ENCODE results near the gene EEA1.

Gene EEA1

GRCh38 chr12:92938018-92938417 is 8.9 kb upstream of the EEA1 start:
- DNase-seq: no peak

GRCh38 chr12:92933606-92934005 is 4.5 kb upstream of the EEA1 start:
- no peak for DNase-seq

DNA sequence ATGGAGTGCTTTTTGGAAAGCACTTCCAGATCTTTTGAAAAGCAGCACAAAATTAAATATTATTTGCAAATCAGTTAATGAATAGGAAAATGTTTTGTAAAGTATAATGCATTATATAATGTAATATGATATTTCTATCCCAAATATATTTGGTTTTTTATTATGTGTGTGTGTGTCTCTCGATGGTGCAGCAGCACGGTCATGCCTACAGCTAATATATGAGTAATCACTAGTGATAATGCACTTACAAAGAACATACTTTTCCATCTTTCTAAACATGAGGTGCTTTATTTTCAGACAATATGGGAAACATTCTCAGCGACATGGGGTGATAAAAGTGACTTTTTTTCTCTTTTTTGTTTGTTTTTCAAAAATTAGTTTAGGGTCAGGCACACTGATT is 1.3 kb upstream of the EEA1 start:
- DNase-seq: no peak

DNA sequence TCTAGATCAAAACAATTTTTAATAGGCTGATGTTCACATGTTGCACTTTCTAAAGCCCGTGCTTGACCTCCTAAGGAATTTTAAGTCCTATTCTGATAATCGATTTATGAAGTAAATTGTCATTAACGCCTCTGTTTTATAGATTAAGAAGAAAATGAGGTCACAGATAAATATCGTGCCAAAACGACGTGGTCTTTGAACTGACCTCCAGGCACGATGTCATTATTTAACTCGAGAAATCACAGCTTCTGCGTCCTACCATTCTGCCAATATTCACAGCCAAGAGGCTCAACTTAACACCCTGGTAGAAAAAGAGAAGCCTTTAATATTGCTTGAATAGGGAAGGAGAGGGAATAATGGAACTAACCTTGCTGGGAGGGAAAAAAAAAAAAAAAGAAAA is 888 bp upstream of the EEA1 start:
- no peak for DNase-seq

- DNase-seq: peak; percentile 13
These were observed 604 bp downstream of the EEA1 start for GRCh38 chr12:92928421-92928961.

DNA sequence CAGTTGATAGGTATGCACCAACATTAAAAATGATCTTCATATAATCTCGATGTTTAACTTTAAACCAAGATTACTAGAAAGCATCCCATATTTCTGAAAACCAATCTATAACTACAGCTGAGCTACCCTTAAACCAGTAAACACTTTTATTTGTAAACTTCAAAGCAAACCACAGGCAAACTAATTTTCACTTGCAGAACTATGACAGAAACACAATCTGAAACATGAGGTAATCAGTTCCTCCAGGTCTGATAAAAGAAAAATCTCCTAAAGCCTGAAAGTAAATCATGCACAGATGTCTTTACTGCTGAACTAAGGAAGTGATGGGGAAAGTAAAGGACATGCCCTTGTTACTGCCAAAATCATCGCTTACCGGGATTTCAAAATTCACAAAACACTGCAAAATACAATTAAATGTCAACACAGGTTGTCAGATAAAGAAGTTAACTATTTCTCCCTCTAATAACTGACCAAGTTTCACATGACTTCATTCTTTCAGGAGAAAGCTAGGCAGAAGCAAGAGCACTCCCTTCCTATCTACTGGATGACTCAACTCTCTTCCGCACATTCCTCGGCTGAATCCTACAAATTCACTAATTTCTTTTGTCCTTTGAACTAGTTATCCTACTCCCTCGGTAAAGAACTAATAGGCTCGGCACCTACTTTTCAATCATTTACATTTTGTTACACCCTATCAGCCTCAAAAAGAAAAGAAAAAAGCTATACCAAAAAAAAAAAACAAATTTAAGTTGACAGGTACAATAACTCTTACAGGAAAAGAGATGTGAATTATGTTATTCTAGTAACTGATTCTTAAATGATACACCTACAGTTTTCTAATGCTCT is 1.4 kb downstream of the EEA1 start:
- peak; percentile 70 for DNase-seq

DNA sequence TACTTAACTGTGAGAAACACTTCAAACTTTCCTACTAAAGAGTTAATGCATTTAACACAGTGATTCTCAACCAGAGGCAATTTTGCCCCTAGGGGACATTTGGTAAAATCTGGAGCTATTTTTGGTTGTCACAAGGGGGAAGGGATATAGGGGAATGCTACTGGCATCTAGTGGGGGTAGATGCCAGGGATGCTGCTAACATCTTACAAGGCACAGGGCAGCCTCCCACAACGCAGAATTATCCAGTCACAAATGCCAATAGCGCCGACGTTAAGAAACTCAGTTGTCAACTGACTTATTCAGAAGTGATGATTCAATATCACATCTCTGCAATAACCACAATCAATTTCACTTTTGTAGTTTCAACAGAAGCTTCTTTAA is 2.0 kb downstream of the EEA1 start:
- DNase-seq: peak; percentile 42

DNA sequence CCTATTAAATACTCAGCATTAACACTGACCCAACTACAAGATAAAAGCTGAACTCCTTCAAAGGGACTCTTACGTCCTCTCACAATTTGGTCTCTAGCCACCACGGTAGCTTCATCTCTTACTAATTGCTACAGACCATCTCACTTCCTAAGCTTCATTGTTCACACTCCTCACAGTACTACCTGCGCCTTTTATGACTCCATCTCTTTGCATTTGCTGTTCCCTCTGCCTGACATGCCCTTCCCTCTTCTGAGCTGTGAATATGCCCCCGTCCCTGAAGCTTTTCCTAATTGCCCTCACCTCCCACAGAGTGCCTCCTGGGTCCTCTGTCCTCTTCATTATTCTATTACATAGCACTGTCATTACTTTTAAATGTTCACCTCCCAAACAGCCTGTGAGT is 2.5 kb downstream of the EEA1 start:
- no peak for DNase-seq

- DNase-seq: no peak
These were observed 7.2 kb downstream of the EEA1 start for GRCh38 chr12:92921877-92922276.

- no peak for DNase-seq
These were observed 13.7 kb downstream of the EEA1 start for GRCh38 chr12:92915365-92915764.

DNA sequence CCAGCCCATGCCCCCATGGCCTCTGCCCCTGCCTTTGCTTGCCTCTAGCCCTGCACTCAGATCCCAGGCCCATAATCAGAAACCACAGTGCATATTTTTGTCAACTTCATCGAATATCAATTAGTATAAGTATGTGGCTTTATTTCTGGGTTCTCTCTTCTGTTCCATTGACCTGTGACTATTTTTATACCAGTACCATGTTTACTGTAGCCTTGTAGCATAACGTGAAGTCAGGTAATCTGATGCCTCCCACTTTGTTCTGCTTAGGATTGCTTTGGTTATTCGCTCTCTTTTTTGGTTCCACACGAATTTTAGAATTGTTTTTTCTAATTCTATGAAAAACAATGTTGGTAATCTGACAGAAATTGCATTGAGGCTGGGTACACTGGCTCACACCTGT is 14.9 kb downstream of the EEA1 start:
- no peak for DNase-seq

DNA sequence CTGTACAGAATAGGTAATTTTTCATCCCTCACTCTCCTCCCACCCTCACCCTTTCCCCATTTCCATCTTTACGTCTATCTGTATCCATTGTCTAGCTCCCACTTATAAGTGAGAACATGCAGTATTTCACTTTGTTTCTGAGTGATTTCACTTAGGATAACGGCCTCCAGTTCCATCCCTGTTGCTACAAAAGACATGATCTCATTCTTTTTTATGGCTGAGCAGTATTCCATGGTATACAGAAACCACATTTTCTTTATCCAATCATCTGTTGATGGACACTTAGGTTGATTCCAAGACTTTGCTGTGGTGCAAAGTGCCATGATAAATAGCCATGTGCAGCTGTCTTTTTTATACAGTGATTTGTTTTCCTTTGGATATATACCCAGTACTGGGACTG is 16.4 kb downstream of the EEA1 start:
- DNase-seq: no peak

GRCh38 chr12:92912052-92912451 is 17.0 kb downstream of the EEA1 start:
- DNase-seq: peak; percentile 59

DNA sequence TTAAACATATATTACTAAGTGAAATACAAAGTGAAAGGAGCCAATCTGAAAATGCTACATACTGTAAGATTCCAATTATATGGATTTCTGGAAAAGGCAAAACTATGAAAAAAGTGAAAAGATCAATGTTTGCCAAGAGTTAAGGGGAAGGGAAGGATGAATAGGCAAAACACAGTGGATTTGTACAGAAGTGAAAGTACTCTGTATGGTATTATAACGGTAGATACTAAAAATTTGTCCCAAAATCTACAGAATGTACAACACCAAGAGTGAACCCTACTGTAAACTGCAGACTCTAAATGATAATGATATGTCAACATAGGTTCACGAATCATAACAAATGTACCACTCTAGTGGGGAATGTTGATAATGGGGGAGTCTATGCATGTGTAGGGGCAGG is 17.8 kb downstream of the EEA1 start:
- no peak for DNase-seq

DNA sequence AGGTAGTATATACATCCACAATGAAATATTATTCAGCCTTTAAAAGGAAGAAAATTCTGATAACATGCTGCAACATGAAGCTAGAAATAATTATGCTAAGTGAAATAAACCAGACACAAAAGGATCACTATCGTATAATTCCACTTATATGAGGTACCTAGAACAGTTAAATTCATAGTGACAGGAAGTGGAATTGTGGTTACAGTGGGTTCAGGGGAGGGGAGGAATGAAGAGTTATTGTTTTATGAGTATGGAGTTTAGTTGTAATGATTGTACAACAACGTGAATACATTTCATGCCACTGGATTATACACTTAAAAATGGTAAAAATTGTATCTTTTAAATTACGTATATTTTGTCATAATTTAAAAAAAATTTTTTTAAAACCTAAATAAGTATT is 21.0 kb downstream of the EEA1 start:
- DNase-seq: no peak

GRCh38 chr12:92905811-92906554 is 23.1 kb downstream of the EEA1 start:
- DNase-seq: no peak

- no peak for DNase-seq
These were observed 23.8 kb downstream of the EEA1 start for GRCh38 chr12:92905258-92905810.

GRCh38 chr12:92900941-92901340 is 28.2 kb downstream of the EEA1 start:
- no peak for DNase-seq

DNA sequence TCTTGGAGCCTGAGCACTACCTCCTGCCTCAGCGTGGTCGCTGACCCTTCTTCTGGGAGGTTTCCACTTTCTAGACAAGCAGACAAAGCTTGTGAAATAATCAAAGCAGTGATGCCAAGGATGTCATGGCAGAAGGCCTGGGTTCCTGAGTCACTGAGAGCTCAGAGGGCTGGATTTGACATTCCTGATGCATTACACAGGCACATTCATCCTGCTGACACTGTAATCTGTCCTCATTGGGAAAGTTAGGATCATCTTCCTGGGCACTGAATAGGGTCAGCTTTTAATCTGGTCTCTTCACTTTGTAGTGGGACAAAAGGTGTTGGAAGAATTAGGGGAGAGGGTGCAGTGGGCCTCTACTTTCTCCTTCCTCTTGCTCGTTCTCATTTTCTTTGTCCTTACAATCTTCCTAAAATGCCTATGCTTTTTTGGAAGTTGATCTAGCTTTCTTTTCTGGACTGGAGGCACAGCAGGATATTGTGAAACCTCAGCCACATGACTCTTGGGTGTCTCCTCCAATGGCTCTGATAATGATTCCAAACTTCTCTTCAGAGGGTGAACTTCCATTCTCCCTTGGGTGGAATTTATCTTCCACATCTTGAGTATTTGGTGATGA is 29.6 kb downstream of the EEA1 start:
- DNase-seq: peak; percentile 99

GRCh38 chr12:92898755-92899154 is 30.3 kb downstream of the EEA1 start:
- peak; percentile 12 for DNase-seq

- no peak for DNase-seq
These were observed 31.3 kb downstream of the EEA1 start for GRCh38 chr12:92897844-92898243.

DNA sequence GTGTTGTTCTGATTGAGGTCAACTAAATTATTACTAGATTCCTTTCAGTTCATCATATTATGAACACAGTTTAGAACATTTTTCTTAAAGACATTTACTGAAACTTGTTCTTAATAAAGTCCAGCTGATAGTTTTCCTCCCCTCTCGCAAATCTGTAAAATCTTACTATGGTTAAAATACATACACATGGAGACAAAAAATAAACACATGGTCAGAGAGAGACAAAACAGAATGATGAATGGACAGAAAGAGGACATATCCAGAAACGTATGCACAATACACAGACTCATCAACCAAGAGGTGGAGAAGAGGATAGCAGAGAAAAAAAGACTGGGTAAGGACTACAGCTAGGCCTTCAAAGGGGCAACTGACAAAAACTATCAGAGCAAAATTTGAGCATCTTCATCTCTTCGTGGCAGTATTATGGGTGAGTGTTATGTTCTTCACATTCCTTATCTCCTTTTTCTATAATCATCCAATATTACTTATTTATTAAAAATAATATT is 38.4 kb downstream of the EEA1 start:
- DNase-seq: no peak

GRCh38 chr12:92886131-92886530 is 43.0 kb downstream of the EEA1 start:
- DNase-seq: no peak

Measured in fibroblast of skin of abdomen (primary cell).